IPS-15b (cell line): Measurements from ENCODE around the gene CLTB.

Source experiments
- H3K27me3 ChIP-seq: one replicate; pipeline ENCODE4 v1.6.1; 2013; ENCODE audit warnings: low read length; ENCODE audit not compliant: control insufficient read depth, insufficient read depth
- H3K36me3 ChIP-seq: one replicate; pipeline ENCODE4 v1.6.1; 2013; ENCODE audit warnings: low read length; ENCODE audit not compliant: control insufficient read depth, insufficient read depth
- H3K4me1 ChIP-seq: one replicate; pipeline ENCODE4 v1.6.1; 2013; ENCODE audit warnings: mild to moderate bottlenecking, low read length; ENCODE audit not compliant: control insufficient read depth, insufficient read depth
- H3K4me3 ChIP-seq: one replicate; pipeline ENCODE4 v1.5.1; 2013; ENCODE audit warnings: low read depth, low read length
- H3K9ac ChIP-seq: one replicate; pipeline ENCODE4 v1.6.1; 2013; ENCODE audit warnings: low read depth, mild to moderate bottlenecking, low read length
- H3K9me3 ChIP-seq: one replicate; pipeline ENCODE4 v1.6.1; 2013; ENCODE audit warnings: mild to moderate bottlenecking, low read length; ENCODE audit not compliant: control insufficient read depth, insufficient read depth

Gene CLTB

DNA sequence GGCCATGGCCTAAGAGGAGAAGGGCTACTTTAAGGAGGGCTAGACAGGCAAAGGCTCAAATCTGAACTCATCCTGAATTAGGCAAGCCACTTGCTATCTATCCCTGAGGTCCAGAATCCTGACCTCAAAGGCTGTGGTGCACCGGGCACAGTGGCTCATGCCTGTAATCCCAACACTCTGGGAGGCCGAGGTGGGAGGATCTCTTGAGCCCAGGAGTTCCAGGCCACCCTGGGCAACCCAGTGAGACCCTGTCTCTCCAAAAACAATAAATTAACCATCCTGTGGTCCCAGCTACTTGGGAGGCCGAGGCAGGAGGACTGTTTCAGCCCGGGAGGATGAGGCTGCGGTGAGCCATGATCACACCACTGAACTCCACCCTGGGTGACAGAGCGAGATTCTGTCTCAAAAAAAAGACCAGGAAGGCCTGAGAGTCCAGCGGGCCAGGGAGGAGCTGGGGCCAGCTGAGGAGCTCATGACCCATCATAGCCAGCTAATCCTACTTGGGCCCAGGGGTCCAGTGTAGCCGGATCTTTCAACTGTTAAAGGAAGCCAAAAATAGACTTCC is 31.9 kb downstream of the CLTB start:
- H3K9me3 ChIP-seq = no peaks in the 10 kb centered on the region
- H3K36me3 ChIP-seq = peaks cover 43% of the 10 kb centered on the region
- no peak overlapping the region for H3K4me3 ChIP-seq
- H3K9ac ChIP-seq = no peak overlapping the region
- H3K4me1 ChIP-seq = peaks cover 2% of the 10 kb centered on the region
- H3K27me3 ChIP-seq = no peaks in the 10 kb centered on the region

- Histone ChIP-seq H3K36me3 (peaks cover 43% of the 10 kb centered on the region), H3K4me3 (no peak overlapping the region), H3K4me1 (peaks cover 2% of the 10 kb centered on the region), H3K9ac (no peak overlapping the region), H3K27me3 (no peaks in the 10 kb centered on the region), H3K9me3 (no peaks in the 10 kb centered on the region)
These were observed 32.4 kb downstream of the CLTB start for GRCh38 chr5:176383961-176384360.

GRCh38 chr5:176383248-176383905 is 33.0 kb downstream of the CLTB start:
- H3K9ac ChIP-seq = no peak overlapping the region
- no peaks in the 10 kb centered on the region for H3K27me3 ChIP-seq
- no peaks in the 10 kb centered on the region for H3K9me3 ChIP-seq
- no peak overlapping the region for H3K4me3 ChIP-seq
- peaks cover 2% of the 10 kb centered on the region for H3K4me1 ChIP-seq
- H3K36me3 ChIP-seq = peaks cover 43% of the 10 kb centered on the region

DNA sequence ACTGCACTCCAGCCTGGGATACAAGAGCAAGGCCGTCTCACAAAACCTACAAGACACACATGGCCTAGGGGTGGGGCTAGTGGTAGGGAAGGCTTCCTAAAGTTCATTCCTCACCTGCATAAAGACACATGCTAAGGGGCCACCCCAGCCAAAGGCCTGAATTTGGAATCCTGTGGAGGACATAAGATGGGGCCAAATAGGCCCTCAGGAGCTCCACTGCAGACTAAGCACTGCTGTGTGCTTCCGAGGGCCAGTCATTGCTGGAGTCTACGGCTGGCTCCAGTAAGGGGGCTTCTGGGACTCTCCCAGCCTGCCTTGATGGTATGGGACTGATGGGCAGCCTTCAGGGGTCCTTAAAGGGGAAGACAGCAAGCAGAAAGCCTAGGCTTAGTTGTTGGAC is 33.6 kb downstream of the CLTB start:
- no peaks in the 10 kb centered on the region for H3K27me3 ChIP-seq
- peaks cover 2% of the 10 kb centered on the region for H3K4me1 ChIP-seq
- H3K36me3 ChIP-seq = peaks cover 43% of the 10 kb centered on the region
- H3K9me3 ChIP-seq = no peaks in the 10 kb centered on the region
- no peak overlapping the region for H3K9ac ChIP-seq
- H3K4me3 ChIP-seq = no peak overlapping the region

DNA sequence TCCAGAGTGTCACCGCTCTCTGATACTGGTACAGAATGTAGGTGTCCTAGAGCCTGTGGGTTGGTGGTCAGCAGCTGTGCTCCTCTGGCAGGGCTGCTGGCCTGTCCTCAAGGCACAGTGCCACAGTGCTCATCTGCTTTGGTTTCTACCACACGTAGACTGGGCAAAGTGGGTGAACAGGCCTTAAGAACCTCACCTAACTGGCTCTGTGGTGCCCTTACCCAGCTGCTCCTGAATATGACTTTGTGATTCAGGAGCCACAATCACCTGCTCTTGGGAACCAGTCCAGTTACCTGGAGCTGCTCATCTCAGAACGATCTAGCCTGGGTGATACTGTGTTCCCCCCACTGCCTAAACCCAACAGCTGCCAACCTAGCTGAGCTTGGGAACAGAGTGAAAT is 34.4 kb downstream of the CLTB start:
- H3K4me1 ChIP-seq = no peaks in the 10 kb centered on the region
- H3K36me3 ChIP-seq = peaks cover 43% of the 10 kb centered on the region
- H3K4me3 ChIP-seq = no peak overlapping the region
- H3K9me3 ChIP-seq = no peaks in the 10 kb centered on the region
- no peaks in the 10 kb centered on the region for H3K27me3 ChIP-seq
- no peak overlapping the region for H3K9ac ChIP-seq

DNA sequence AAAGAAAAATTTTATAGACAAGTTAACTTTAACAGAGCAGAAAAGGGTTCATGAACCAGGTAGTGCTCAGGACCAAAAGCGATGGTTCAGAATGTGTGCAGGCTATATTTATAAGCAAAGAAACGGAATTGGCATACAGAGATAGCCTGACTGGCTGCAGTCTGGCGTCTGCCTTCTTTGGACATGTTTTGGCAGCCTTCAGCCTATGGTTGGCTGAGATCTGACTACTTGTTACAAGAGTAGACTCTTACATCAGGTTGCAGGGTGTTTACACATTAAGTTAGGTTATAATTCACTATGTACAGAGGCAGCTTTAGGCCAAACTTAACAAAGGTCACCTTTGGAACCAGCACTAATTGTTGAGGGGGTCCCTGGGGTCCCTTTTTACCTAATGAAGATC is 34.9 kb downstream of the CLTB start:
- Histone ChIP-seq H3K9ac (no peak overlapping the region), H3K4me3 (no peak overlapping the region), H3K9me3 (no peaks in the 10 kb centered on the region), H3K4me1 (no peaks in the 10 kb centered on the region), H3K36me3 (peaks cover 41% of the 10 kb centered on the region), H3K27me3 (no peaks in the 10 kb centered on the region)

GRCh38 chr5:176379881-176380280 is 36.5 kb downstream of the CLTB start:
- Histone ChIP-seq H3K4me3 (no peak overlapping the region), H3K9me3 (no peaks in the 10 kb centered on the region), H3K27me3 (no peaks in the 10 kb centered on the region), H3K36me3 (peaks cover 29% of the 10 kb centered on the region), H3K4me1 (no peaks in the 10 kb centered on the region), H3K9ac (no peak overlapping the region)

GRCh38 chr5:176373100-176373818 is 43.1 kb downstream of the CLTB start:
- Histone ChIP-seq H3K9me3 (no peaks in the 10 kb centered on the region), H3K9ac (no peak overlapping the region), H3K4me1 (no peaks in the 10 kb centered on the region), H3K36me3 (no peaks in the 10 kb centered on the region), H3K27me3 (peaks cover under 1% of the 10 kb centered on the region), H3K4me3 (no peak overlapping the region)

GRCh38 chr5:176371621-176372539 is 44.5 kb downstream of the CLTB start:
- Histone ChIP-seq H3K4me3 (no peak overlapping the region), H3K27me3 (peaks cover 4% of the 10 kb centered on the region), H3K9me3 (no peaks in the 10 kb centered on the region), H3K4me1 (no peaks in the 10 kb centered on the region), H3K9ac (no peak overlapping the region), H3K36me3 (no peaks in the 10 kb centered on the region)

- Histone ChIP-seq H3K36me3 (no peaks in the 10 kb centered on the region), H3K9ac (no peak overlapping the region), H3K27me3 (peaks cover 16% of the 10 kb centered on the region), H3K4me3 (no peak overlapping the region), H3K9me3 (no peaks in the 10 kb centered on the region), H3K4me1 (no peaks in the 10 kb centered on the region)
These were observed 46.2 kb downstream of the CLTB start for GRCh38 chr5:176369934-176370711.

- no peak overlapping the region for H3K4me3 ChIP-seq
- no peaks in the 10 kb centered on the region for H3K9me3 ChIP-seq
- no peaks in the 10 kb centered on the region for H3K36me3 ChIP-seq
- no peaks in the 10 kb centered on the region for H3K4me1 ChIP-seq
- H3K9ac ChIP-seq = no peak overlapping the region
- peaks cover 29% of the 10 kb centered on the region for H3K27me3 ChIP-seq
These were observed 47.6 kb downstream of the CLTB start for GRCh38 chr5:176368726-176369125.
